Kidney capillary endothelial cell (primary cell): ENCODE measurements around the gene JCHAIN.
A peak's percentile ranks its signal among the peaks of the same experiment; 100 is the strongest.
"Not testable (repeated sequence)": the region's sequence is repeated elsewhere in the genome, so short reads cannot be mapped to it uniquely, and the experiment has no call there.

Source experiments
- DNase-seq: peaks from one replicate; pipeline ENCODE4 v3.0.0-alpha.2; 2018; ENCODE audit warnings: low spot score

Gene JCHAIN

DNA sequence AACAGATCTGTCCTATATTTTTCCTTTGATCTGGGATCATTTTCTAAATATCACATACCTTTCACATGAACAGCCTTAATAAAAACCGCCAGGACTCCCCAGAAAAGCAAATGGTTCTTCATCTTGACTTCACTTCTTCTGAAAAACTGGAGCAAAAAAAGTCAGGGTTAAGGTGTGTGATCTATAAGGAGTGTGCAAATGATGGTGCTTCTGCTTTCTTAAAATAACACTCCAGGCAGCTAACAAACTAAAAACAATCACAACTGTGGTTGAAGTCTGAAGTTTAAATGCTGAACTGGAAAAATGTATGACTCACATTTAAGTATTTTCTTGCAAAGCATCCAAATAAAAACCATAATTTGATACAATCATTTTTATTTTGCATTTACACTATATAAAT, at the start of gene JCHAIN:
JCHAIN (minus strand) TSS at position 140 of the 400 bp plus-strand sequence; CDS start at position 122, 18 bp downstream.
- no peak for DNase-seq

DNA sequence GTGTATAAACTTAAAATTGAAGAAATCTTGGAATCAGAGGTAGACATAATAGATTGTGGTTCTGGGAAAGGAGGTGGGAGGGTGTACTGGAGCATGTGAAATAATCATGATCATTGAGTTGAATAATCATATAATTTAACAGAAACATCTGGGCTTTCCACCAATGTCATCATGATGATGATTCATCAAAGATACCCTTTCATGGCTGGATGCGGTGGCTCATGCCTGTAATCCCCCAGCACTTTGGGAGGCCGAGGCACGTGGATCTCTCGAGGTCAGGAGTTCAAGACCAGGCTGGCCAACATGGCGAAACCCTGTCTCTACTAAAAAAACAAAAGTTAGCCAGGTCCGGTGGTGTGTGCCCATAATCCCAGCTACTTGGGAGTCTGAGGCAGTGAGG, 48.8 kb upstream of the JCHAIN start:
- no peak for DNase-seq

DNA sequence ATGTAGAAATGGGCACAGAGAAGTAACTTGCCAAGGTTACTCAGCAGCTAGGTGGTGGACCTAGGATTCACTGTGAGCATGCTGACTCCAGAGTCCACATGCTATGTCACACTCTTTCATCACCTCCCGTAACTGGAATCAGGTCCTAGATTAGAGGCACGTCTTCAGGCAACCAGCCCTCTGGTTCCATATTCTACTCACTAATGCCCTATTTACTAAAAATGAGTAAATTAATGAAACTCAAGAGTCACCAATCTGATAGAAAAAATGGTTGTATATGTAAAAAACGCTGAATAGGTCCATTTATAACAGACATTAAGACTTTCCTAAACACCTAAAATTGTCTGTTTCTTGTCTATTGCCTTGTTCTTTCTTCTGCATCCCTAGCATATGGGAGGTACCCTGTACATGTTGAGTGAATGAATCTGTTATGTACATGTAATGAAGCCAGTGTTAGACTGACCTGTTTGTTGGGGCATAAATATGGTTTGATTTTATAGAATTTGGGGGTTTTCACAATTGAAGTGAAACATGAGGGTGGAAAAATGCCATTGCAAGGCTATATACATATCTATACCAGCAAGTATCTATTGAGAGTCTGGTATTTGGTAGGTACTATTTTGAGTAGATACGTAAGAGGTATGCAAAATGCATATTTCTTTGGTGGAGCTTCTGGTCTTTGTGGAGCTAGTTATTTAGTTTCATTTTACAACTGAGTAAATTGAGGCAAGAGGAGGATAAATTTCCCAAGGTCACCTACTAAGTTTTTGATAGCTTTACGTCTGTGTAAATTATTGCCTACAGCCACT, 48.0 kb upstream of the JCHAIN start:
- DNase-seq = no peak

GRCh38 chr4:70713453-70714078, 47.3 kb upstream of the JCHAIN start:
- no peak for DNase-seq

- DNase-seq = no peak
Observed at GRCh38 chr4:70712604-70713452, 46.5 kb upstream of the JCHAIN start.

- no peak for DNase-seq
Observed at GRCh38 chr4:70712150-70712549, 45.8 kb upstream of the JCHAIN start.

DNA sequence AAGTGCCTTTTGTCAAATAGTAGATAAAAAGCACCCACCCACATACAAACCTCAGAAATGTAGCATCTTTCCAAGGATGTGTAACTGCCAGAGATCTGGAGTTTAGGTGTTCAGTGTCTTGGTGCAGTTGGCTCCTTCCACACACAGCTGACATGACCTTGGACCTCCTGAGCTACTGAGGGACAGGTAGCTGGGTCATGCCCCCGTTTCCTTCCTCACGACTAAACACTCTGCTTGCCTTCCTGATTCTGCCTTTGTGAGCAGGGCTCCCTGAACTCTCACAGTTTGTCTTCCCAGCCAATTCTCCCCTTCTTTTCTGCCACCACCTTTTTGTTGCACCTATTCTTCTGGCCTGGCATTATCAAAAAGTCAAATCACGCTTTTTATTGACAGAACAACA, 45.3 kb upstream of the JCHAIN start:
- DNase-seq = no peak

DNA sequence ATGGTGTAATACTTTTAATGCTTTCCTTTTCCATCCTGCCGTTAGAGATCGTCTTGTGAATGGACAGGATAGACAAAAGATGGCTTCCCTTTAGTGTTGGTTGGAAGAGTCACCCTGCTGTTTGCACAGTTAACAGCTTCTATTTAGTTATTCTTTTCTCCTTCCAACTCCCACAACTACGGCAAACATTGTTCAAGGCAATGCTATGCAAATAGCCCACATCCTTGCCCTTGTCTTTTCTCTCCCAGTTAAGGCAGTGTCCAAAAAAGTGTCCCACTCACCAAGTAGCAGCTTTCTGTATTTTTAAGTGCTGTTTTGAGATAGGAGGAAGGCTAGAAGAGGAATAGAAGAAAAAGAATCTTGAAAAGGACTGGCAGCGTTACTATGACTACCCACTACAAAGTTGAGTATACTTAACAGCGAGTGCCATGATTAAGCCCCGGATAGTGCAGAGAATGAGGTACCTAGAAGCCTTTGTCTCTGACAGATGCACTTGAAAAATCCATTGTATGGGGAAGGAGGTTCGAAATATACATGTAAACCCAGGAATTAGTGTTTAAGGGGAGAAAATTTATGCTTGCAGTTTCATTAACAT, 43.4 kb upstream of the JCHAIN start:
- DNase-seq = no peak

DNA sequence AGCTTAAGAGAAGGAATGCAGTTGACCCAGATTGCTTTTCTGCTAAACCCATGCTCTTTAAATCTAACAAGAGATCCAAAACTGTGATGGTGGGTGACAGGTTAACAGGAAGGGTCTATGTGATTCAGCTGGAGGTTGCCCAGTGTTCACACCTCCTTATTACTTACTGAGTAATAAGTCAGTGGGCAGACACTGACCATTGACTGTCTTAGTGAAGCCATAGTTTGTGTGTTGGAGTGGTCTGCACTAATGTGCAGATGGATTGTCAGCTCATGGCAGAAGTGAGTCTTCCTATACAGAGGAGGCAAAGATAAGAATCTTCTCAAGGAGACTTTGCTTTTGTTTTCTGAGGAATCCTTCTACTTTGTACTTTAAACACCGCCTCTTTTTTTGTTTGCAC, 40.2 kb upstream of the JCHAIN start:
- peak; percentile 10 for DNase-seq

DNA sequence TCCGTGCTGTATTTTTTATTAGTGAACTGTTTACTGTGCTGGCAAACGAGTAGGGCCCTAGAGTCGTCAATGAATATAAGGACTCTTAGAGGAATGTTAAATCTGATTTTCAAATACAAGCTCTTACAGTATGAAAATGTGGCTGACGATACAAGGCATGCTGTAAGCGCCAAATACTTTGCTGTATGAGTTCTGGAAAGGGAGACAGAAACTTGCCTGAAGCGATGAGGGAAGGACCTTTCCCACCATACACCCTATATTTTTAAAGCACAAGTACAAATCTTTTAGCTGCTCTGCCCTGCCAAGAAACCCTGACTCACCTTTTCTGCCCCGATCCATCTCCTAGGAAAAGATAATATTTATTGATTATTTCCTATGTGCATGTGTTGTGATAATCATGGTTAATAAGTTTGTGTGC, 39.7 kb upstream of the JCHAIN start:
- DNase-seq = peak; percentile 25

DNA sequence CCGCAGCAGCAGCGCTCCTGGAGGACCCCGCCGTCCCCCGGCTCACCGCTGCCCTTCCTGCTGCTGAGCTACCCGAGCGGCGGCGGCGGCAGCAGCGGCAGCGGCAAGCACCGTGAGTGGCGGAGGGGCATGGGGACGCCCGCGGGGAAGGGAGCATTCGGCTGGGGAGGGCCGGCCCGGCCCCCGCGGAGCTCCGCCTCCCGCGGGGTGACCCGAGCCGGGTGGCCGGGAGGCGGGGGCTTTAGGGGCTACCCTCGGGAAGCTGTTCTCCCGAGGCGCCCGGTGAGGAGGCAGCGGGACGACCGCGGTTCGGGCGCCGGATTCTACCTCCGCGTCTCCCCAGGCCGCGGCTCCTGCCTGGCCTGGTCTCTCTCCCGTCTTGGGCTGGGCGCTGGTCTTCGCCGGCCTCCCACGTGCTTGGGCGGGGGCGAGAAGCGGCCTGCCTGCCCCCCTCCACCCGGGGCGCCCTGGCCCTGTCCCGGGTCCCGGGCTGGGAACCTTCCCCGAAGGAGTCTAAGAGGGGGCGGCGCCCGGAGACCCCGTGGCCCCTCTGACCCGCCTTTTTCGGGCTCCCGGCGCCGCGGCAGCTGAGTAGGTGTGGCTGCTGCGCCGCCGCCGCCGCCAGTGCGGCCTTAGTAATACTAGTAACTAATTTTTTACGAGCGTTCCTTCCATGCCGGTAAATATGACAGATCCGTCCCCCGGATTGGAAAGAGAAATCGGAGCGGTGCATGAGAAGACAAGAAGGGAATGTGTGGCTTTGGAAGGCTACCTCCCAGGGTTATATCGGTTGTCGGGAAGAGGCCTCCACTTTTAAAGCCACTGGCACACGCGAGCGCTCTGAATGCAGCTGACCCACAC, 39.1 kb upstream of the JCHAIN start:
- peak; percentile 62 for DNase-seq

DNA sequence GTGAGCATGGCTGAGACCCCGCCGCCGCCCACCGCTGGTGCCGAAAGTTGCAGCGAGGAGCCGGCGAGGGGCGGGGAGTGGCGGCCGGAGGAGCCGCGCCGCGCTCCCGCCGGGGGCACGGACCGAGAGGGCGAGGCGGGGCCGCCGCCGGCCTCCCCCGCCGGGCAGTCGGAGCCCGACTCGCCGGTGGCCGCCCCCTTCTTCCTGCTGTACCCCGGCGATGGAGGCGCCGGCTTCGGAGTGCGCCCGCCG, 38.5 kb upstream of the JCHAIN start:
- no peak for DNase-seq

DNA sequence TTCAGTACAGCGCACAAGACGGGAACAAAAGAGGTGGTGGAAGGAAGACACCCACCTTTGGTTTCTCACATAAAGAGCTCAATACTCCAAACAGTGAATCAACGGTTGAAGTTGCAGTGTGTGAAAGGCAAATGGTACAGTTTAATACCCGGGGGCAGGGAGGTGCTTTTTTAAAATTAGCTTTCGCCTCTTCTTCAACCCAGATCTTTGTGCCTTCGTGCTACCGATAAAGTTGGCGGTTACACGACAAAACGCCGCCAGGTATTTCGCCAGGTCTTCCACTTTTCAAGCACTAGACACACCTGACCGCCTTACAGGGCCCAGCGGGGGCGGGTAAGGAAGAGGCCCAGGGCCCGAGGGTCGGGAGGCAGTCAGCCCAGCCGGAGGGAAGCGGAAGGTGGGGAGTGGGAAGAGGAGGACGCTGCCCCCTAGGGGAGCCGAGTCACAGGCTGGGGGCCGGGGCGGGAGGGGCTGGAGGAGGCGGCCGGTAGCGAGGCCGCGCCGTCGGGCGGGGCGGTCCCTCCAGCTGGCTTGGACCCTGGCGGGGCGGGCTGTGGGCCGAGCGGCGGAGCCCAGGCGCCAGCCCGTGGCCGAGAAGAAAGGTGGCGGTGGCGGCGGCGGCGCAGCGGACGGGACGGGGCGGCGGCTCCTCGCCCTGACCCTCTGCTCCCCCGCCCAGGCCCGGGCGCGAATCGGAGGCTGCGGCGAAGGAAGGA, 38.1 kb upstream of the JCHAIN start:
- DNase-seq = peak; percentile 46

- peak; percentile 11 for DNase-seq
Observed at GRCh38 chr4:70703619-70704214, 37.4 kb upstream of the JCHAIN start.

- not testable (repeated sequence) for DNase-seq
Observed at GRCh38 chr4:70702592-70702991, 36.3 kb upstream of the JCHAIN start.

DNA sequence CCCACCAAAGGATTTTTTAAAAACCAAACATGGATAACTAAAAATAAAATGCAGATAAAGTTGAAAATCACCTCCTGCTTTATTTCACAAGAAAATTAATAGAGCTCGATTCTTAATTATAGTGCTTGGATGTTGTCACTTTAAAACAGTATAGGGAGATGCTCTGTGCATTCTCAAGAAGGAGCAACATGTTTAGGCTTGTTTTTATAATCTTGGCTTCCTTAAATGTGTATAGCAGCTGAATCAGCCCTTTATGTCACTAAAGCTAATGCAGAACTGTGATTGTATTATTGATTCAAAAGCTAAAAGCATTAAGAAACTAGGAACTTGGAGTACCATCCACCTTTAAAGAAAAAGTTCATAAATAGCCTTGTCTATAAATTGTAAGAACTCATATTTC, 35.0 kb upstream of the JCHAIN start:
- DNase-seq = no peak

DNA sequence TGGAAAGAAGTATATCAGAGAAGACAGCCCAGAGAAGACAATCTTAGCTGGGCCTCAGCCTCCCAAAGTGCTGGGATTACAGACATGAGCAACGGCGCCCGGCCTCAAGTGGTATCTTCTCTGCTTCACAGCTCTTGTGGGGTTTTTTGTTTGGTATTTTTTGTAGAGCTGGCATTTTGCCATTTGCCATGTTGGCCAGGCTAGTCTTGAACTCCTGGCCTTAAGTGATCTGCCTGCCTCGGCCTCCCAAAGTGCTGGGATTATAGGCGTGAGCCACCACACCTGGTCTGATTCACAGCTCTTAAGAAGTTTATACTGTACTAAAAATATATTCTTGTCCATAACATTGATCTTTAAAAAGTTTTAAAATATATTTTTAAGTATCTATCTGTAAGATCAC, 34.4 kb upstream of the JCHAIN start:
- no peak for DNase-seq

- not testable (repeated sequence) for DNase-seq
Observed at GRCh38 chr4:70698435-70698834, 32.1 kb upstream of the JCHAIN start.

- not testable (repeated sequence) for DNase-seq
Observed at GRCh38 chr4:70694633-70695032, 28.3 kb upstream of the JCHAIN start.

GRCh38 chr4:70691661-70692060, 25.4 kb upstream of the JCHAIN start:
- no peak for DNase-seq
